NCI-H748 (cell line): Measurements from ENCODE around the gene LAMTOR5.
A peak's percentile ranks its signal among the peaks of the same experiment; 100 is the strongest.
"Not testable (repeated sequence)": the region's sequence is repeated elsewhere in the genome, so short reads cannot be mapped to it uniquely, and the experiment has no call there.

ENCODE experiments used
- DNase-seq: peaks from one replicate; lab custom pipeline; 2025; ENCODE audit not compliant: unreplicated experiment; lab: John Stamatoyannopoulos, UW

Gene LAMTOR5

GRCh38 chr1:110428946-110429345 lies 21.5 kb upstream of the LAMTOR5 start:
- no peak for DNase-seq

DNA sequence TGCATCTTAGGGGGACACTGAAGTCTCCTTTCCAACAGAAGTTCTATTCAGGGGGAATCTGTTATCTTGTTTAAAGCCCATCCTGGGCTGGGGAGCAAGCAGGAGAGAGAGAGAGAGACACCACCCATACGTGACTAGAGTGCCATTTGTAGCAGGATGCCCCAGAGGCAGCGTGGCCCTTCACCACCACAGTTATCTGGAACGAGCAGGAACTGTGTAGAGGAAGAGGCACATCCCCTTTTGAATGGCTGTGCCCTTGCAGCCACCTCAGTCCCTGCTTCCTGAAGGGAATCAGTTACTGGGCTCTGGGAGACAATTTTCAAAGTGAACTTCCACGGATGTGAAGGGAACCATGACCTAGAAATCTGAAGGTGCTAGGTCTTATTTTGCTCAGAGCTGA lies 19.4 kb upstream of the LAMTOR5 start:
- DNase-seq = no peak

DNA sequence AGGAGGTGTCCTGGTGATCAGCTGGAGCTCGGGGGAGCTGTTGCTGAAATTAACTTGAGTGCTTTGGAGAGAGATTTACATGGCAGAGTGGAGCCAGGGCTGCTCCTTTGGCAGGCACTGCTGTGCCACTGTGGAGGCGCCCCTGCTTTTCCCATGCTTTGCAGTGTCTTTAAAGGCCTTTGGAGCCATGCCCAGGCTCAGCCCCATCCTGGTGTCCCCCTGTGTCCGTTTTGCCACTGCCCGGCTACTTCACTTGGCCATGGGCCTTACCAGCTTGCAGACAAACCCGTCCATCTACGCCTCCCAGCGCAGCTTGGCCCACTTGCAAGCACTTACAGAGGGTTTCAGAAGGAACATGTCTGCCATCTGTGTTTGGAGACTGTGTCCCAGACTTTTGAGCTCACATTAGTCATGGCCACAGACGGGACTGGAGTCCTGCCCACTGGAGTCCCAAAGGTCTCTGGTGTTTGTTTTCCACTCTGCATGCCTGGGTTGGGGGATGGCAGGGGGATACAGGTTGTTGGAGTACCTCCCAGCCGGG lies 18.2 kb upstream of the LAMTOR5 start:
- DNase-seq = no peak

DNA sequence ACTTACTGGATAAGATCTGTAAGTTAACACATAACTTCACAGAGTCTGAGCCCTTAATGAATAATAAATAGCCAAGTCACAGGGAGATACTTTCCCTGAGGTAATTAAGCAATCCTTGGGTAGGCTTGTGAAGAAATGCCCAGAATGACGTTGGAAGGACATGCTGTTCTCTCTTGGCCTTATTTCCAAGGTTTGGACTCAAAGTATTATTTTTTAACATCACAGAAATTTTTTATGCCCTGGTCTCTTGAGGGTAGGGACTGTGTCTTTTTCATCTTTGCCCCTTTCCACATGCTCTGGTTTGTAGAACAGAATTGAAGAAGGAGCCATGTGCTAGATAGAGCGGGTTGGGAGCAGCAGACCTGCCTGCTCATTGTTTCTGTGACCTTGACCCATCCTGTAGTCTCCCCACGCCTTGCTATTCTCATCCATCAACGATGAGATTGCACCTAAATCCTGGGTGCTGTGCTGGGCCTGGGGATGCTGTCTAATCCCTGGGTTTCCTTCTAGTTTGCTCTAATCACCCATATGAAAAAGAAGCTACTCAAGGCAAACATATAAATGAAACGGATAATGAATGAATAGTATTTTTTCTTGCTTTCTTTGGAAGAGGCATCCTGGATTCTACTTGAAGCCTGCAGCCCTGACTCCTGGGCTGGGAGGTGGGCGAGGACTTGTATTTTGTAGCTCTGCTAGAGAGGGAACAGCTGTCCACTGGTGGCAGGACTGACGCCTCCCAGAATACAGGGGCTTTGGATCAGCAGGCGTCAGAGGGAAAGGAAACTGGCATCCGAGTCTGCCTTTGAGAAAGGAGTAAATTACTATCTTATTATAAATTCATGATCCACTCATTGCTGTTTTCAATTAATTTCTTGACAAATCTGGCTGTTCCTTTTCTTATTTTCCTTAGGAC lies 17.5 kb upstream of the LAMTOR5 start:
- DNase-seq = no peak

DNA sequence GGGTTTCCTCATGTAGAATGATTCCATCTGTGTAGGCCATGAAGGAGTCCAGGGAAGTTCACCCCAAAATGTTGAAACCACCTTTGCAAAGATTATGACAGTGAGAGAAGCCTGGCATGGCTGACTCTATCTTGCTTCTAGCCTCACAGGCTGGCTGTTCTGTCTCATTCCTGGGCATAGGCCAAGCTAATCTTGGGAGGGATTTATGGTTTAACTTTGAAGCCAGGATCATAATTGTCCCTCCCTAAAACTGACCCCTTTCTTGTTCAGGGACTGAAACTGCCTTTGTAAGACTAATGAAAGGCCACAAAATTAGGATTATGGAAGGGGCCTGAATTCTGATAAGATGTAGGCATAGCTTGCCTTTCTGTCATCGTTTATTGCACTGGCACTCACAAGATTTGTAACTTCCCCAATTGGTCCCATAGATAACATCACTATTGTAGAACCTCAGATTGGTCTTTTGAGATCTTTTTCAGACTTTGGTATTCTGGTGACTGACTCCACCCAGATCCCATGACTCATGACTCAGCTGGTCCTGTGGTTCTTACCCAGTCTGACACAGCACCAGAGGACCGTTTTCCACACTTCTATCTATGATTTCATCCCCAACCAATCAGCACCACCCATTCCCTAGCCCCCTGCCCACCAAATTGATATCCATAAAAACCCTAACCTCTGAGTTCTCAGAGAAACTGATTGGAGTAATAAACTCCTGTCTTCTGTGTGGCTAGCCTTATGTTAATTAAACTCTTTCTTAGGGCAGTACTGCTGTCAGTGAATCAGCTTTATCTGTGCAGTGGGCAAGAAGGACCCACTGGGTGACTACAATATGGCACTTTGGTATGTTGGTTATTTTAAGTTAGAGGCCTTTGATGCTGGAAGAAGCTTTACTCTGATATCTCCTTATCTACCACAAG lies 13.6 kb upstream of the LAMTOR5 start:
- DNase-seq = no peak

- no peak for DNase-seq
These were observed 12.6 kb upstream of the LAMTOR5 start for GRCh38 chr1:110420023-110420662.

DNA sequence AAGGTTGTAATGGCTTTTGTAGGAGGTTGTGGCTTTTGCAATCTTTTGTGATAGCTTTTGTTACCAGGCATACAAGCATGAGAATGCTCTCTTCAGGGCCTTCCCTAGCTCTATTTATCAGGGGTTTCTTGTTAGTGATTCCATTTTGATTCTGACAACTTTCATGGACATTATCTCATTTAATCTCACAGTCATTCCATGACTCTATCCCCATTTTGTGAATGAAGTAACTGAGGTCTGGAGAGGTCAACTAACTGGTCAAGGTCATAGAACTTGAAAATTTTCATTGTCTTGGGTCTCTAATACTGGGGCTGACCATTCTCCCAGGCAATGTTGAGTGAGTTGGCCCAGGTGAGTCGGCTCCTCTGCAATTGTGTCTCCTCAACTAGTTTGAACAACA lies 11.2 kb upstream of the LAMTOR5 start:
- no peak for DNase-seq

DNA sequence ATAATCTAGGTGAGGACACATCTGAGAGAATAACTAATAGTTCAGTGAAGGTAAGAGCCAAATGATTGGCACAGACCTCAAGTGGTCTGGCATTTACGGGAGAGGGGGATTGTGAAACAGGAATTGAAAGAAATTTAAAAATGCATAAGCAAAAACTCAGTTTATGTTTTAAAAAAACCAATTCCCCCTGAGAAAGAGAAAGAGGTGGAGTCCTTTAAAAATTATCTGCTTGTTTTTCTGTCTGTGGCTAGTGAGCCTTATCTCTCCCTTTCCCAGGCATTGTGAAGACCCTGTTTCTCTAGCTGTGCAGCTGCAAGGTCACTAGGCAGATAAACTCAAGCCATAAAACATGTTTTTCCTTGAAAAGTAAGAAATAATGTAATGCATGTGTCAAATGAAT lies 5.6 kb upstream of the LAMTOR5 start:
- DNase-seq = not testable (repeated sequence)

DNA sequence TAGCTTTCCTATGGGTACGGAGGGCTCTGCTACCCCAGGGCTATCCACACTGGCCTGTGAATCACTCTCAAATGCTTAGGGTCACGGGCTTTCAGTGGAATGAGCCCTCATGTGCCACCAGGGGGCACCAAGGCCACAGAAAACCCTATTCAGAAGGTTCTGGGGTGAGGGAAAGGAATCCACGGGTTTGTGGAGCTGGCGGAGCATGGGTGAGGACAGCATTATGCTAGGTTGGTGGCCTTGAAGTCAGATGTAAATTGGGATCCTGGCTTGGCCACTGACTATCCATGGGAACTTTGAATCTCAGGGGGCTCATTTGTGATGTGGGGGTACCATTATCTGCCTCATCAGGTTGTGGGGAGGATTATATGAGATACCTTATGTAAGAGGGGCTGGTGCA lies 5.1 kb upstream of the LAMTOR5 start:
- peak; percentile 62 for DNase-seq

GRCh38 chr1:110411173-110411735 lies 3.8 kb upstream of the LAMTOR5 start:
- DNase-seq = no peak

- DNase-seq = no peak
These were observed 1.8 kb upstream of the LAMTOR5 start for GRCh38 chr1:110409316-110409715.

- DNase-seq = no peak
These were observed 994 bp upstream of the LAMTOR5 start for GRCh38 chr1:110408488-110408887.

- not testable (repeated sequence) for DNase-seq
These were observed 1.1 kb downstream of the LAMTOR5 start for GRCh38 chr1:110406407-110406806.

- DNase-seq = no peak
These were observed 3.1 kb downstream of the LAMTOR5 start for GRCh38 chr1:110404401-110404800.

DNA sequence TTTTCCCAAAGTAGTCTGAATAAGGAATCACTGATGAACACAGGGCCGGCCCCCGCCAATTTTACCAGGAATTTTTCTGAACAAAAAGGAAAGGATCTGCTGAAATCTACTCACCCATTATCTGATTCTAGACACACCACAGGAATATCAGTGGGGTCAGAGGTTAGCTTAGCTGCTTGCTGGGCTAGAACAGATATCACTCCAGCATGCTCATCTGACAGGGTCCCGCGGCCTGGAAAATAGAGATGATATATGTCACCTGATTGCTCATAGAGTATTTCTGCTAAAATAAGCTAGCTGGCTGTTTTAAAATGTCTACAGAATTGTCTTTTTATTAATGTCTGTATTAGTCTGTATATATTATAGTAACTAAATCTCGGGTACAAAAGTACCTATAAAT lies 3.7 kb downstream of the LAMTOR5 start:
- DNase-seq = no peak

DNA sequence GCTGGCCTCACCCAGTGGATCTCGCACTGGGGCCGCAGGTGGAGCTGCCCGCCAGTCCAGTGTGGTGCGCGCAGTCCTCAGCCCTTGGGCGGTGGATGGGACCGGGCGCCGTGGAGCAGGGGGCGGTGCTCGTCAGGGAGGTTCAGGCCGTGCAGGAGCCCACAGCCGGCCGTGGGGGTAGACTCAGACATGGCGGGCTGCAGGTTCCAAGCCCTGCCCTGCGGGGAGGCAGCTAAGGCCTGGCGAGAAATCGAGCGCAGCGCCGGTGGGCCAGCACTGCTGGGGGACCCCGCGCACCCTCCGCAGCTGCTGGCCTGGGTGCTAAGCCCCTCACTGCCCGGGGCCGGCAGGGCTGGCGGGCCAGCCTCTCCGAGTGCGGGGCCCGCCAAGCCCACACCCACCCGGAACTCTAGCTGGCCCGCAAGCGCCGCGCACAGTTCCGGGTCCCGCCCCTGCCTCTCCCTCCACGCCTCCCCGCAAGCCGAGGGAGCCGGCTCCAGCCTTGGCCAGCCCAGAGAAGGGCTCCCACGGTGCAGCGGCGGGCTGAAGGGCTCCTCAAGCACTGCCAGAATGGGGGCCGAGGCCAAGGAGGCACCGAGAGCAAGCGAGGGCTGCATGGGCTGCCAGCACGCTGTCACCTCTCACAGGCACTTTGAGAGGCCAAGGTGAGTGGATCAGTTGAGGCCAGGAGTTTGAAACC lies 11.1 kb downstream of the LAMTOR5 start:
- DNase-seq = not testable (repeated sequence)

DNA sequence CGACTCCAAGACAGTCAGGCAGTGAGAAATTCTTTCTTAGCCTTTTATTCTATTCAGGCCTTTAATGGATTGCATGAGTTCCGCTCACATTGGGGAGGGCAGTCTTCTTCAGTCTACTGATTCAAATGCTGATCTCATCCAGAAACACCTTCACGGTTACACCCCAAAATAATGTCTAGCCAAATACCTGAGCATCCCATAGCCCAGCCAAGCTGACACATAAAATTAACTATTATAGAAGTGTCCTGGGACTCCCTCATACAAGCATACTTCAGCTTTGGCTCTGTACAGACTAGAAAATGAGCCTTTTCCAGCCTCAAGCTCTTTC lies 13.0 kb downstream of the LAMTOR5 start:
- no peak for DNase-seq

- DNase-seq = no peak
These were observed 13.6 kb downstream of the LAMTOR5 start for GRCh38 chr1:110393691-110394492.

DNA sequence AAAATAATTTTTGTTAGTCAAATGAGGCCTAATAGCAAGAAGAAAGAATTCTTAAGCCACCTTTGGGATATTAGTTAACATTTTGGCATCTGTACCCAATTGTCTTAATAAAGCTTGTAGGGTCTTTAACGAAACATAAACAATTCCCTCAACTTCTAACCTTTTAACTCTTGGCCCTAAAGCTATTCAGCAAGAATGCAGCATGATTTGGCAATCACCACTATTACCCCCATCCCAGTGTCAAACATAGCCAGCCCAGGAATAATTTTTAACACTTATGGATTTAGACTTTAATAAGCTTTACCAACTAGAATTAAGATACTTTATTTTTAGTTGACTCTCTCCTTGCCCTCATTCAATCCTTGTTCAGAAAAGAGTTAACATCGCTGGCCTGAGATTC lies 14.2 kb downstream of the LAMTOR5 start:
- DNase-seq = no peak
